EL (cell line): ENCODE data around the gene SNX15.
"Not testable (repeated sequence)": the region's sequence is repeated elsewhere in the genome, so short reads cannot be mapped to it uniquely, and the experiment has no call there.

Source experiments
- DNase-seq: peaks from one replicate; pipeline ENCODE4 v3.0.0-alpha.2; 2016

SNX15 gene

GRCh38 chr11:65027213-65028067 lies at the start of gene SNX15:
SNX15 (plus strand) TSS chr11:65027439; CDS start chr11:65027538, 99 bp downstream.
- DNase-seq: peak; percentile 96

GRCh38 chr11:64983339-64983738 lies 43.9 kb upstream of the SNX15 start:
- not testable (repeated sequence) for DNase-seq

- DNase-seq: no peak
Observed at GRCh38 chr11:64987998-64988854, 39.0 kb upstream of the SNX15 start.

- no peak for DNase-seq
Observed at GRCh38 chr11:64989416-64989815, 37.8 kb upstream of the SNX15 start.

- DNase-seq: no peak
Observed at GRCh38 chr11:64990222-64990923, 36.9 kb upstream of the SNX15 start.

- DNase-seq: no peak
Observed at GRCh38 chr11:64994318-64994717, 32.9 kb upstream of the SNX15 start.

- DNase-seq: no peak
Observed at GRCh38 chr11:64996327-64996709, 30.9 kb upstream of the SNX15 start.

GRCh38 chr11:64996710-64997380 lies 30.4 kb upstream of the SNX15 start, which contains the start of gene BATF2:
BATF2 (minus strand) TSS chr11:64996971; CDS start chr11:64996914, 57 bp downstream.
- DNase-seq: peak; percentile 93

GRCh38 chr11:64998141-64998540 lies 29.1 kb upstream of the SNX15 start:
- no peak for DNase-seq

GRCh38 chr11:64998690-64999431 lies 28.4 kb upstream of the SNX15 start:
- no peak for DNase-seq

- no peak for DNase-seq
Observed at GRCh38 chr11:64999478-64999877, 27.8 kb upstream of the SNX15 start.

- no peak for DNase-seq
Observed at GRCh38 chr11:65002706-65003105, 24.5 kb upstream of the SNX15 start.

GRCh38 chr11:65003282-65003681 lies 24.0 kb upstream of the SNX15 start:
- no peak for DNase-seq

- not testable (repeated sequence) for DNase-seq
Observed at GRCh38 chr11:65003968-65004367, 23.3 kb upstream of the SNX15 start.

- no peak for DNase-seq
Observed at GRCh38 chr11:65008016-65008415, 19.2 kb upstream of the SNX15 start.

- DNase-seq: no peak
Observed at GRCh38 chr11:65008873-65009272, 18.4 kb upstream of the SNX15 start.

GRCh38 chr11:65013130-65013887 lies 13.9 kb upstream of the SNX15 start:
- peak; percentile 90 for DNase-seq

- DNase-seq: peak; percentile 92
Observed at GRCh38 chr11:65013888-65014725, 13.1 kb upstream of the SNX15 start, which contains the start of gene ARL2. ARL2 (plus strand) TSS chr11:65014160; CDS start chr11:65014208, 48 bp downstream.

GRCh38 chr11:65014726-65015227 lies 12.5 kb upstream of the SNX15 start:
- DNase-seq: no peak

- DNase-seq: no peak
Observed at GRCh38 chr11:65016705-65017104, 10.5 kb upstream of the SNX15 start.
